NB4 (cell line): ENCODE measurements around the gene RFTN1.

Experiments used
- CTCF ChIP-seq: IDR thresholded peaks from one replicate; pipeline ENCODE4 v1.5.1; 2012; ENCODE audit warnings: low read depth, low read length
- POLR2A ChIP-seq: IDR thresholded peaks from 2 replicates; pipeline ENCODE4 v1.6.1; 2011; ENCODE audit warnings: mild to moderate bottlenecking; ENCODE audit not compliant: insufficient read length; ENCODE audit errors: extremely low read depth

DNA sequence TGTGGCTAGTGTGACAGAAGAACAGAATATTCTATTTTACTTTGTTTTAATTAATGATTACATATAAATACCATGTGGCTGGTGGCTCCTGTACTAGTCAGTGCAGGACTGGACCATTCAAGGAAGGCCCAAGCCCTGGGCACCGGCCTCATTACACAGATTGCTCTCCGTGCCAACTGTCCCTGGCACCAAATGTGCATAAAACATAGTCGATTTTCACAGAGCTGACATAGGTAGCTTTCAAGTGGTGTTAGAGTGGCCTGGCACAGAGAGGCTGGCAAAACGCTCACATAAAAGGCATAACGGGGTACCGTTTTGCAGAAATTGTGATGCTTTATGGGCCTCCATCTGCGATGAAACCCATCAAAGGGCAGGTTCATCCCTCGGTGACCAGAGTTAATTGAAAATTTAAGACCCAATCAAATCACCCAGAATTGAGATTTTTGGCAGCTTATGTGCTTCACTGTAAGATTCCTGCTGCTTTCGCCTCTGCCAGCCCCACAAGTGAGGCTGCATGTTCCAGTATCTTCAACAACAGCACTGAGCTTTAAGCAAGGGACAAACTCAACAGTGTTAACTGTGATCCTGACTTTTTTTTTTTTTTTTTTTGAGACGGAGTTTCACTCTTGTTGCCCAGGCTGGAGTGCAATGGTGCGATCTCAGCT lies 25.9 kb downstream of the RFTN1 start:
- TF ChIP-seq CTCF = no peak
- TF ChIP-seq POLR2A = no peak
